T-helper 22 cell (primary cell): ENCODE results near the gene BICDL2.
A peak's percentile ranks its signal among the peaks of the same experiment; 100 is the strongest.

Source experiments
- DNase-seq: peaks from one replicate; pipeline ENCODE4 v3.0.0-alpha.2; 2020; ENCODE audit warnings: low read depth

The BICDL2 gene

GRCh38 chr16:3009568-3010390, 27.0 kb downstream of the BICDL2 start:
- no peak for DNase-seq

DNA sequence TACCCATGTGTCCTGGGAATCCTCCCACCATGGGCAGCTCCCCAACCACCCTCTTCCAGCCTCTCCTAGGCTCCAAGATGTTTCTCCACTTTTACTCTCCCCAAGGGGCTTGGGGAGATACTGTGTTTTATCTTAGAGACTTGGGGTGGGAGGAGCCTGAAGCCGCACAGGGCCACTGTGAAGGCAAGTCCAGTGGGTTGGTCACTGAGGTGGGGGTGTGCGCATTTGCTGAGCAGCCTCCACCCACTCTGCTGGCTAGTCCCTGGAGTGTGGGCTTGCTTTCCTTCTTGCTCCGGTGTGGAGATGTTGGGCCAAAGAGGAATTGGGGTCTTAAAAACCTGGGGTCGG, 28.1 kb downstream of the BICDL2 start:
- no peak for DNase-seq

DNA sequence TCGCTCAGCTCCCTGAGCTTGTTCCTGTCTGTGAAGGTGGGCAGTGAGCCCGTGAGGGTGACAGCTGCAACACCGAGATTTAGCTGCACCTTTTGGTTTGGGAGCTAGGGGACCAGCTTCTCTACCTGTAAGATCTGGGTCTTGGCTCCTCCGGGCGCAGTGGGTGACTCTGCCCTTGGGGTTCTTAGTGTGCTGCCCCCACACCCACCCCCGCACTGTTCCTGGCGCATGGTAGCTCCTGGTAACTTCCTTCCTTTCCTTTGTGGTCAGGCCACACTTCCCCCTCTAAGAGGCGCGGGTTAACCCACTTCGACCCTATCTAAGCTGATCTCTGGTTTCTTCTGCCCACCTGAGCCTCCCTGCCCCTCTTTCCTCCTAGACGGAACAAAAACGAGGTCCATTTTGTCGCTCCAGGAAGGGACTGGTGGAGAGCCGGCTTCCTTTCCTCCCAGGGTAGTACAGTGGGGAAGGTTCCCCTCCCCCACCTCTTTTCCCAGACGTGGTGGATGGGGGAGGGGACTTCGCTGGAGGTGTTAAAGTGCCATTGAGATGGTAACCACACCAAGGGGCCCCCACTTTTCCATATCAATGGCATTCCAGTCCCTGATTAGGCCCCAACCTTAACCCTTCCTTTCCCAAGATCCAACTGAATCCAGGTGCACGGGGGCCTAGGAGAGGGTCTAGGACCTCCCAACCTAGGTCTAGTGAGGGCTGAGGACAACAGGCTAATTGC, 28.6 kb downstream of the BICDL2 start:
- no peak for DNase-seq

DNA sequence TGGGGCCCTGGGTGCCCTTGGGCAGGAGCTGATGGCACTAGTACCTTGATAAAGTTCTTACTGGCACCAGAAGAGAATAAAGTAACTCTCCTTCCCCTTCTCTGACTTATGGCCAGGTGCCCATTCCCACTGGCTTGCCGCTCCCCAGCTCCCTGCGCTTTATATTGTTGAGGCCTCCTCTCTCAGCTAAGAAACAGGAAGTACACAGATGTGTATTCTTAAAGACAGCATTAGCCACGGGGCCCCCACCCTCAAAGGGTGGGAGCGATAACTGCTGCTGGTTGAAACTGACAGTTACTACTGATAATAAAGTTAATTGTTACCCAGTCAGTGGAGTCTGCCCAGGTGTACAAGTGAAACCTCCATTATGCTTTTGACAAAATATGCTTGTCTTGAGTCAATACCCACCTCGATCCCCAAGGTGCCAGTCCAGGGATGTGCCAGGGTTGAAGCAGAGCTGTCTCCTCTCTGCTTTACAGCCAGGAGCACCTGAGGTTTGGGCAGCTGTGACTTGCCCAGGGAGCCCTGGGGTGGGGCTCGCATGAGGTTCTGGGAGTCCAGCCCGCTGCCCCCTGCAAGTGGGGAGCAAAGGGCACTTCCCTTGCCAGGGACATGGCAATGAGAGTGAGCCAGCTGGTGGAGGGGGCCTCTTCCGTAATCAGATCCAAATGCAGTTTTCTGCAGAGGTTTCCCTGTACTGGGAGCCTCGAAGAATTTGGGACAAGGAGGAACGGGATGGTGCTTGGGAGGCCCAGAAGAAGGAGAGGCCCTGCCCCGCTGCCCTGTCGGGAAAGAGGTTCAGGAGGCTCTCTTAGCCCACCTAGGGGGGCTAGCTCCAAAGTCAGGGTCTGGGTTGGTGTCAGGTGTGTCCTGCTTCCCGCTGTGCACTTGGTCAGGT, 29.4 kb downstream of the BICDL2 start:
- DNase-seq = no peak

GRCh38 chr16:3004781-3005284, 31.9 kb downstream of the BICDL2 start:
- no peak for DNase-seq

DNA sequence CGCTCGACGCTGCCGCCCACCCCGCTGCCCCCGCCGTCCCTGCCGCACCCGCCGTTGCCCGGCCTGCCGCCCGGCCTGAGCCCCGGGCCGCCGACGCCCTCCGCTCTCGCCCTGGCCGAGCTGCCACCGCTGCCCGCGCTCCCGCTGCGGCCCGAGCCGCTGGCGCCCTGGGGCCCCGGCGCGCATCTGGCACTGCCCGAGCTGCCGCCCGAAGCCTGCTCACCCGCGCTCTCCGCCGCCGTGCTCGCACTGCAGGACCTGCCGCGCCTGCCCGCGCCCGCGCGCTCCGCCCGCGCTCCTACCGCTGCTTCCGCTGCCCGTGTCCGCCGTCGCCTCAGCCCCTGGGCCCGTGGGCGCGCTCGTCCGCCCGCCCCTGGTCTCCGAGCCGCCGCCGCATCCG, 32.4 kb downstream of the BICDL2 start:
- no peak for DNase-seq

GRCh38 chr16:3003582-3004270, 33.0 kb downstream of the BICDL2 start:
- DNase-seq = peak; percentile 97

DNA sequence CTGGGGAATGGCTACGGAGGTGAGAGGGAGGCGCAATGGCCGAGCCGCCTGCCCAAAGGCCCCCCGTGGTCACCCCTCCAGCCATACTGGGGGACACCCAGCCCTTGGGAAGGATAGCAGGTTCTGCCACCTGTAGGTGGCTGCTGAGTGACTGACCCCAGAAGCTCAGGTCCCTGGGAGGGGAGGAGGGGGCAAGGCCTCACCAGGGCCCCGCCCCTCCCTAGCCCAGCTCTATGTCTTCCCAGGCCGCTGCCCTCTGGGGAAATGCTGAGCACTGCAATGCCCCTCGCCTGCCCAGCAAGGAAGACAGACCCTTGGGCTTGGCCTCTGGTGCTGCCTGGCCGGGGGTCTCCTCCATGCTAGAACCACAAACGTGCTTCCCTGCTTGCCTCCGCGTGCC, 35.4 kb downstream of the BICDL2 start:
- no peak for DNase-seq

DNA sequence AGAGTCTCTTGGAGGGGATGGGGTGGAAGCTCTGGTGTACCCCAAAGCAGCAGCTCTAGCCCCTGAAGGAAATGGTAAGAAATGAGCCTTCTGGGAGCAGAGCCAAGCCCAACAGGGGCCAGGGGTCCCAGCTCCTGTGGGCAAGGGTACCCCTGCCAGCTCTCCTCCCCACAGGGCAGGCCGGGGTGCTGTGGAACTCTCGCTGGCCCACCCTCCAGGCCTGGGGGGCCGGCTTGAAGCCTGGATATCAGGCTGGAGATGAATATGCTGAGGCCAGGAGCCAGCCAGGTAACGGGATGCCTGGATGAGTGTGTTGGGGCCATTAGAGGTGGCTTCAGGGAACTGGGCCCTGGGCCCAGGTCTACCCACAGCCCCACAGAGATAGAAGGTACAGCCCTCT, 36.2 kb downstream of the BICDL2 start:
- no peak for DNase-seq

- DNase-seq = no peak
Measured at GRCh38 chr16:2999929-3000328, 36.8 kb downstream of the BICDL2 start.

DNA sequence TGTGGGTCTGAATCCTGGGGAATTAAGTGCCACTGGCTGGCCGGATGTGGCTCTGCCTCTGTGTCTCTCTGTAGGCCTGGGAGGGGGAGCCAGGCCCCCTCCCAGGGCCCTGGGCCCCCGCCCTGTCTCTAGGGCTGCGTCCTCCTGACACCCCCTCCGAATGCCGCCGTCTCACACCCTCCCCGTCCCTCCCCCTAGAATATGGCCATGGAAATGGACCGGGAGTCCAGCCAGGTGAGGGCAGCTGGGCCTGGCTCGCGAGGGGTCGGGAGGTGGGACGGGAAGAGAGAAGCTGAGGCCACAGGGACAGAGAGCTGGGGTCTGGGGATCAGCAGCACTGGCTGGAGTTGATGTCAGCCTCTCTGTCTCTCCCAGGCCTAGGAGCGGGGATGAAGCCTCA, 40.4 kb downstream of the BICDL2 start:
- no peak for DNase-seq

- no peak for DNase-seq
Measured at GRCh38 chr16:2992383-2993081, 44.2 kb downstream of the BICDL2 start.

GRCh38 chr16:2991566-2992261, 45.0 kb downstream of the BICDL2 start:
- no peak for DNase-seq

DNA sequence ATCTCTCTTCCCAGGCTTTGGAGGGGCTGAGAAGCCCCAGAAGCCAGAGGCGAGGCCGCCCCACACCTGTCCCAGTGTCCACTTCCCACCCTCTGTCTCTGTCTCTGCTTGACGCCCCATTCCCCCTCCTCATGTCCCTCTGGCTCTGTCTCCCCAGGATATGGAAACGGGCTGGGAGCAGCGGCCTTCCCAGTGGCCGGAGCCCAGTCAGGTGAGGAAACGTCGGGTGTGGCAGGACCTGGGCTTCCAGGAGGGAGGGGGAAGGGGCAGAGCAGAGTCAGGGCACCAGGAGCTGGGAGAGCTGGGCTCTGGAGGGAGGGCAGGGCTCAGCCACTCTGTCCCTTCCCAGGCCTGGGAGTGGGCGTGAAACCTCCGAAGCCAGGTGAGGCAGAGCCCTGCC, 45.9 kb downstream of the BICDL2 start:
- DNase-seq = no peak

- DNase-seq = no peak
Measured at GRCh38 chr16:2988590-2989099, 48.1 kb downstream of the BICDL2 start.

GRCh38 chr16:2987833-2988232, 48.9 kb downstream of the BICDL2 start:
- no peak for DNase-seq

DNA sequence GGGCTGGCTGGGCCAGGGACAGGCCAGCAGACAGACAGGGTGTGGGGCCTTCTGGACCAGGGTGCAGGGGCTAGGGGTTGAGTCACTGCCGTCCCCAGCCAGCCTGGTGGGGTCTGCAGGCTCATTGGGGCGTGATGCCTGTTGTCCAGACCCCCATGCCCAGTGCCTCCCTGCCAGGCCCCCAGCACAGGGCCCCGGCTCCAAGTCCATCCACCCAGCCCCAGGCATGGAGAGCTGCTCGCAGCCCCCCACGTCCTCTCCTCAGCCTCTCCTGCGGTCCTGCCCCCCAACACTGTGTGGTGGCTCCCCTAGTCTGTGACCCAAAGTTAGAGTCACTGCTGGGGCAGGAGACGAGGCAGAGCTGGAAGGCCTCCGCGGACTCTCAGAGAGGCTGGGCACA, 49.5 kb downstream of the BICDL2 start:
- DNase-seq = no peak

DNA sequence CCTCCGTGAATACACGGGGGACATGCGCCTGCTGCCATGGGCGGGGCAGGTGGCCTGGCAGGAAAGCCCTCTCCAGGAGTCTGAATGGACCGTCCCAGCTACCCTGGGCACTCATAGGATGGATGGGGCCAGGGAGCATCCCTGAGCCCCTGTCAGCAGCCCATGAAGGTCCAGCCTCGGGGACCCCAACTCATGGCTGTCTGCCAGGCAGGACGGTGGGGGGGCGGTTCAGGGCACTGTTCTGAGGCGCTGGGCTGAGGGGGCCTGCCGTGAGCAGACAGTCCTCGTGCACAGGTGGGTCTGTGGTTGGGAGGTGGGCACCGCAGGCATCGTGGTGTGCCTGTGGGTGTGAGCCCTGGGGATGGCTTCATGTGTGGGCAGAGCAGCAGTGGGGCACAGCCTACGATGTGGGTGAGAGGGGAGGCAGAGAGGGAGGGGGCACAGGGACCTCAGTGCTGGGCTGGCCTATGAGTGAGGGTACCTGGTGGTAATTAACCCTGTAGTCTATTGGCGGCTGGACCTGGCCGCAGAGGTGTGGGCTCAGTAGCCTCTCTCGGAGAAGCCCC, 50.0 kb downstream of the BICDL2 start:
- DNase-seq = no peak

DNA sequence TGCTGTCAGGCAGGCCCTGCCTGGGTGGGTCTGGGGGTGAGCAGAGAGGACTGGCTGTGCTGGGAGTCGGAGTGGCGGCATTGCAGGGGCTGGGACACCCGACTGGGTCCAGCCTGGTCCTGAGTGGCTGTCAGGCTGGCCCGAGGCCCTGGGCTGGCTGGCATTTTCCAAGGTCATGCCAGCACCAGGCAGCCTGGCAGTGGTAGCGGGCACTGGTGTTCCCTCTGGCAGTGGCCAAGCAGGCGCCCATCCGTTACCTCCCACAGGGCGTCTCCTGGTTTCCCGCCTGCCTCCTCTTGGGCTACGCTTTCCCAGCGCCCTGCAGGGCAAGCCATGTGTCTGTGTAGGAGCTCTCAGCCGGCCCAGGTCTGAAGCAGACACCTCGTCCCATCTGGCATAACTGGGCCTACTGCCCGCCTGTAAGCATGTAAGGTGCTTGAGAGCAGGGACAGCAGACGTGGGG, 50.8 kb downstream of the BICDL2 start:
- no peak for DNase-seq

- DNase-seq = no peak
Measured at GRCh38 chr16:2985462-2985861, 51.3 kb downstream of the BICDL2 start.
